ENCODE data around the gene SUN5.

SUN5 gene

GRCh38 chr20:33014336-33015113 is 10.3 kb upstream of the SUN5 start:
- DNase-seq (ENCODE audit: low read depth in 2 of 2), result no peak

- DNase-seq (ENCODE audit: low read depth in 2 of 2), result no peak
These were observed 9.6 kb upstream of the SUN5 start for GRCh38 chr20:33013701-33014326.

- DNase-seq (ENCODE audit: low read depth in 2 of 2), result no peak
These were observed 8.3 kb upstream of the SUN5 start for GRCh38 chr20:33012327-33013189.

- DNase-seq (ENCODE audit: low read depth in 2 of 2), result no peak
These were observed 6.6 kb upstream of the SUN5 start for GRCh38 chr20:33010674-33011449.

GRCh38 chr20:33010133-33010504 is 5.9 kb upstream of the SUN5 start:
- no peak for DNase-seq (ENCODE audit: low read depth in 2 of 2)

GRCh38 chr20:33009214-33010132 is 5.2 kb upstream of the SUN5 start:
- no peak for DNase-seq (ENCODE audit: low read depth in 2 of 2)

- no peak for DNase-seq (ENCODE audit: low read depth in 2 of 2)
These were observed 4.3 kb upstream of the SUN5 start for GRCh38 chr20:33008336-33009213.

GRCh38 chr20:33007376-33008335 is 3.4 kb upstream of the SUN5 start, which contains the start of gene BPIFB2:
TSS of gene BPIFB2 (plus strand) at chr20:33007704. CDS start at chr20:33008575, 871 bp downstream.
- no peak for DNase-seq (ENCODE audit: low read depth in 2 of 2)

- no peak for DNase-seq (ENCODE audit: low read depth in 2 of 2)
These were observed 2.6 kb upstream of the SUN5 start for GRCh38 chr20:33006776-33007375.

- DNase-seq (ENCODE audit: low read depth in 2 of 2), result no peak
These were observed 1.9 kb upstream of the SUN5 start for GRCh38 chr20:33005908-33006775.

- no peak for DNase-seq (ENCODE audit: low read depth in 2 of 2)
These were observed 916 bp upstream of the SUN5 start for GRCh38 chr20:33005132-33005566.

- no peak for DNase-seq (ENCODE audit: low read depth in 2 of 2)
These were observed 2.0 kb downstream of the SUN5 start for GRCh38 chr20:33002087-33002808.

GRCh38 chr20:33000802-33001466 is 3.3 kb downstream of the SUN5 start:
- DNase-seq (ENCODE audit: low read depth in 2 of 2), result no peak

GRCh38 chr20:32999603-33000250 is 4.5 kb downstream of the SUN5 start:
- DNase-seq (ENCODE audit: low read depth in 2 of 2), result no peak

- DNase-seq (ENCODE audit: low read depth in 2 of 2), result no peak
These were observed 6.8 kb downstream of the SUN5 start for GRCh38 chr20:32997431-32997830.

All from stimulated activated CD8-positive, alpha-beta memory T cell treated with anti-CD3 and anti-CD28 coated beads, Interleukin-2, amount 100 ng/mL, for 48 hours (primary cell).